Bronchus fibroblast of lung (primary cell): Measurements from ENCODE around the gene TCEAL6. TPM values are rescaled to one million over a fixed set of nuclear protein-coding genes. Genes with fewer than 3 reads are reported as not detected.

Source experiments
- total RNA-seq: library from RNA; depleted of rRNA; stranded (reverse); fragments of >200 nt; gene quantifications from 2 replicates; pipeline ENCODE4 v1.2.3, GENCODE V29; 2015

The TCEAL6 gene
- total RNA-seq = not detected in 2 replicates

GRCh38 chrX:102142274-102142673, at the start of gene TCEAL6:
TSS of gene TCEAL6 (minus strand) at chrX:102142481.

DNA sequence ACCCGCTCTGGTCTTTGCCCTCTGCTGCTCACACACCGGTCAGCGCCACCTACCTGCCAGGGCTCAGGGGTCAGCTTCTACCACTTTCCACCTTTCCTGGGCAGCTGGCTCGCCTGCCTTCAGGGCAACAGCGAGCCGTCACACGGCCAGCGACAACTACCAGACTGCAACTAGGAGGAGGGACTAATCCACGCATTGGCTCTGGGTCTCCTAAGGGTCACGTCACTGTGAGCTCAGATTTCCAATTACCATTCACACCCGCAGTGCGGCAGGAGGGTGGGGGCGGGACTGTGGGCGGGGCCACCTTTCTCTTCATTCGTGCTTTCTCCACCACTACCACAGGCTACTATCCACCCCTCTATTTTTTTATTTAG, 13.5 kb upstream of the TCEAL6 start, which contains the start of gene BEX5:
TSS of gene BEX5 (minus strand) at position 172 of the 374 bp plus-strand sequence. CDS start 1,712 bp downstream, outside the sequence.

DNA sequence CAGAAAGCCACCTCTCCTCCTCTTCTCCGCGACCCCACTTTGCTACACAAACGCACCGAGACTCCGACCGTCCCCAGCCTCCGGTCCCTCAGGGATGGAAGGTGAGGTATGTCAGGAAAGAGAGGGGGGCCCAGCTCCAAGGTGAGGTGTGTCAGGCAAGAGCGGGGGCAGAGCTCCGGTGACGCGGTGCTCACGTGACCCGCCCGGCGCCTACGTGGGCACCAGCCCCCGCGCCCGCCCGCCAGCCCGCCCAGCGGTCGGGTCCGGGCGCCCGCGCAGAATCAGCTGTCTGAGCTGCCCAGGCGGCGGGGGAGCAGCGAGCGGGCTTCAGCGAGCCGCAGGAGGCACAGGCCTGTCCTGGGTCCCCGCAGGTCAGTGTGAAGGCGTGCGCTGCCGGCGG, 16.8 kb downstream of the TCEAL6 start, which contains the start of gene TCEAL2:
TSS of gene TCEAL2 (plus strand) at position 244 of the 400 bp plus-strand sequence. CDS start 1,152 bp downstream, outside the sequence.

Other genes with a start within 250 kb of the TCEAL6 start
- gene ZMAT1, start 210.5 kb downstream of the TCEAL6 start, total RNA-seq = 0.15 TPM in 1 of 2 replicates, not detected in the other
- gene TCEAL2, start 16.8 kb downstream of the TCEAL6 start, total RNA-seq = not detected in 2 replicates
- gene BEX5, start 13.5 kb upstream of the TCEAL6 start, total RNA-seq = not detected in 2 replicates
- gene TCP11X1, start 72.8 kb upstream of the TCEAL6 start, total RNA-seq = not detected in 2 replicates
- not detected in 2 replicates for gene NXF2, start 104.7 kb upstream of the TCEAL6 start, total RNA-seq